A549 (cell line): ENCODE measurements around the gene IDH2. TPM values are rescaled to one million over a fixed set of nuclear protein-coding genes. Genes with fewer than 3 reads are reported as not detected.

Experiments used
- ATAC-seq, 2 experiments: fragments of 200-7000 bp in 1 of 2; fragments of >200 bp in 1 of 2; cut with Nextera tagmentation in 1 of 2; cut with Tn5 transposase in 1 of 2; 3 replicates each; pipeline versions ENCODE4 v1.8.0 to v1.9.1; 2018 to 2020; ENCODE audit warnings: mild to moderate bottlenecking in 1 of 2, moderate library complexity in 1 of 2
- CTCF ChIA-PET: fragments of 300-600 bp; sonication (Branson Sonifier 250); formaldehyde crosslinking; extraction: SDS; loops from one replicate; lab custom pipeline; 2021; ENCODE audit warnings: antibody characterized with exemption, inconsistent platforms; lab: Yijun Ruan, JAX
- POLR2A ChIA-PET: fragments of 350-600 bp; formaldehyde crosslinking; extraction: SDS; loops from one replicate; lab custom pipeline; 2021; ENCODE audit warnings: antibody characterized with exemption, inconsistent platforms; lab: Yijun Ruan, JAX
- DNase-seq, 2 experiments: peaks; one replicate each; pipeline versions ENCODE4 v3.0.0 to v3.0.0-alpha.2; 2011 to 2016; ENCODE audit warnings: low read depth in 1 of 2, low spot score in 1 of 2
- FAIRE-seq: peaks from 2 replicates; lab custom pipeline; 2011; peaks lifted over from hg19 to GRCh38; lab: Jason Lieb, UNC
- H3K27ac ChIP-seq, 2 experiments: fragments of >200 bp; sonication (Bioruptor Twin); formaldehyde crosslinking; 3 replicates each; pipeline ENCODE4 v1.5.1; 2016 to 2017
- H3K4me1 ChIP-seq: fragments of >200 bp; sonication (Bioruptor Twin); formaldehyde crosslinking; 3 replicates; pipeline ENCODE4 v1.6.1; 2016
- H3K4me2 ChIP-seq: fragments of >200 bp; sonication (Bioruptor Twin); formaldehyde crosslinking; 3 replicates; pipeline ENCODE4 v1.6.1; 2016
- H3K4me3 ChIP-seq: fragments of >200 bp; sonication (Bioruptor Twin); formaldehyde crosslinking; 3 replicates; pipeline ENCODE4 v1.5.1; 2016
- H3K9me3 ChIP-seq: fragments of >200 bp; sonication (Bioruptor Twin); formaldehyde crosslinking; 3 replicates; pipeline ENCODE4 v1.6.1; 2016
- ATOH8 ChIP-seq: fragments of 250-450 bp; sonication (Bioruptor Pico); IDR thresholded peaks from 2 replicates; pipeline ENCODE4 v1.5.0; 2020; ENCODE audit warnings: low read depth, mild to moderate bottlenecking, moderate library complexity
- BHLHE40 ChIP-seq: IDR thresholded peaks from 2 replicates; pipeline ENCODE4 v1.6.1; 2012; ENCODE audit warnings: low read depth, low read length, inconsistent platforms
- CBX2 ChIP-seq: fragments of 200-600 bp; sonication (generic); IDR thresholded peaks from 2 replicates; pipeline ENCODE4 v1.6.1; 2016; ENCODE audit warnings: low read depth, mild to moderate bottlenecking, borderline replicate concordance
- CHD2 ChIP-seq: fragments of 150-350 bp; IDR thresholded peaks from 2 replicates; pipeline ENCODE4 v1.6.1; 2014; ENCODE audit warnings: low read length; ENCODE audit not compliant: partially characterized antibody
- CHD4 ChIP-seq: fragments of 200-600 bp; sonication (generic); IDR thresholded peaks from 2 replicates; pipeline ENCODE4 v1.6.1; 2016; ENCODE audit warnings: antibody characterized with exemption, mild to moderate bottlenecking, borderline replicate concordance
- CTCF ChIP-seq: fragments of >200 bp; sonication (Bioruptor Twin); formaldehyde crosslinking; IDR thresholded peaks from 3 replicates; pipeline ENCODE4 v1.5.1; 2016
- E2F6 ChIP-seq: IDR thresholded peaks from 2 replicates; pipeline ENCODE4 v1.6.1; 2012; ENCODE audit warnings: low read depth, borderline replicate concordance
- EHF ChIP-seq: fragments of 250-450 bp; sonication (Bioruptor Pico); IDR thresholded peaks from 2 replicates; pipeline ENCODE4 v1.5.0; 2020; ENCODE audit warnings: mild to moderate bottlenecking
- ESRRA ChIP-seq: fragments of 150-350 bp; IDR thresholded peaks from 2 replicates; pipeline ENCODE4 v1.6.1; 2014; ENCODE audit warnings: mild to moderate bottlenecking, low read length, borderline replicate concordance
- HDAC2 ChIP-seq: fragments of 200-600 bp; sonication (generic); IDR thresholded peaks from 2 replicates; pipeline ENCODE4 v1.6.1; 2016
- HEYL ChIP-seq: fragments of 250-450 bp; sonication (Bioruptor Pico); IDR thresholded peaks from 2 replicates; pipeline ENCODE4 v1.8.0; 2021; ENCODE audit warnings: mild to moderate bottlenecking, moderate library complexity
- HMGXB4 ChIP-seq: fragments of 250-450 bp; sonication (Bioruptor Pico); IDR thresholded peaks from 2 replicates; pipeline ENCODE4 v1.5.0; 2021; ENCODE audit warnings: mild to moderate bottlenecking, moderate library complexity, borderline replicate concordance
- HOXB13 ChIP-seq: fragments of 250-450 bp; sonication (Bioruptor Pico); IDR thresholded peaks from 2 replicates; pipeline ENCODE4 v1.5.0; 2020; ENCODE audit warnings: low read depth, mild to moderate bottlenecking, moderate library complexity
- JUN ChIP-seq, 2 experiments: fragments of >200 bp; sonication (Bioruptor Twin); formaldehyde crosslinking; IDR thresholded peaks; 2 replicates in 1 of 2; 3 replicates in 1 of 2; pipeline ENCODE4 v1.6.1; 2016 to 2017
- JUNB ChIP-seq: fragments of >200 bp; sonication (Bioruptor Twin); formaldehyde crosslinking; IDR thresholded peaks from 2 replicates; pipeline ENCODE4 v1.6.1; 2016
- KDM1A ChIP-seq: fragments of 200-600 bp; sonication (generic); IDR thresholded peaks from 2 replicates; pipeline ENCODE4 v1.6.1; 2016; ENCODE audit warnings: low read depth, mild to moderate bottlenecking
- MAFK ChIP-seq: fragments of 450-650 bp; IDR thresholded peaks from 2 replicates; pipeline ENCODE4 v1.6.1; 2014; ENCODE audit not compliant: partially characterized antibody
- MAZ ChIP-seq: fragments of 150-350 bp; IDR thresholded peaks from 2 replicates; pipeline ENCODE4 v1.6.1; 2014; ENCODE audit warnings: antibody characterized with exemption, low read depth, low read length, borderline replicate concordance
- MYC ChIP-seq: IDR thresholded peaks from 2 replicates; pipeline ENCODE4 v1.6.1; 2012; ENCODE audit warnings: mild to moderate bottlenecking, inconsistent platforms, low read length, improper control_type of control experiment, borderline replicate concordance
- NPAS2 ChIP-seq: fragments of 250-450 bp; sonication (Bioruptor Pico); IDR thresholded peaks from 2 replicates; pipeline ENCODE4 v1.8.0; 2022; ENCODE audit warnings: mild to moderate bottlenecking, moderate library complexity, borderline replicate concordance
- NR3C1 ChIP-seq: fragments of >200 bp; sonication (Bioruptor Twin); formaldehyde crosslinking; IDR thresholded peaks from 3 replicates; pipeline ENCODE4 v1.6.1; 2017
- PHF8 ChIP-seq: fragments of 200-600 bp; sonication (generic); IDR thresholded peaks from 2 replicates; pipeline ENCODE4 v1.6.1; 2016; ENCODE audit warnings: low read depth, mild to moderate bottlenecking, antibody characterized with exemption, moderate library complexity, borderline replicate concordance
- POLR2A ChIP-seq: IDR thresholded peaks from 2 replicates; pipeline ENCODE4 v1.6.1; 2012; ENCODE audit warnings: mild to moderate bottlenecking, low read length
- POLR2AphosphoS2 ChIP-seq: conservative IDR thresholded peaks from 2 replicates; pipeline ENCODE4 v1.6.1; 2012; ENCODE audit warnings: low read length, improper control_type of control experiment, inconsistent platforms
- RARB ChIP-seq: fragments of 250-450 bp; sonication (Bioruptor Pico); IDR thresholded peaks from 2 replicates; pipeline ENCODE4 v1.8.0; 2021; ENCODE audit warnings: mild to moderate bottlenecking, moderate library complexity
- RFX5 ChIP-seq: fragments of 450-650 bp; IDR thresholded peaks from 2 replicates; pipeline ENCODE4 v1.7.1; 2014; ENCODE audit warnings: antibody characterized with exemption, mild to moderate bottlenecking, moderate library complexity
- RNF2 ChIP-seq: fragments of 200-600 bp; sonication (generic); IDR thresholded peaks from 2 replicates; pipeline ENCODE4 v1.6.1; 2016; ENCODE audit warnings: low read depth, mild to moderate bottlenecking, antibody characterized with exemption, moderate library complexity, borderline replicate concordance
- SMC3 ChIP-seq: fragments of >200 bp; sonication (Bioruptor Twin); formaldehyde crosslinking; IDR thresholded peaks from 3 replicates; pipeline ENCODE4 v1.6.1; 2018; ENCODE audit warnings: inconsistent platforms
- TFCP2L1 ChIP-seq: fragments of 250-450 bp; sonication (Bioruptor Pico); IDR thresholded peaks from 2 replicates; pipeline ENCODE4 v1.5.0; 2021; ENCODE audit warnings: mild to moderate bottlenecking
- TP53 ChIP-seq: fragments of 250-450 bp; sonication (Bioruptor Pico); IDR thresholded peaks from 2 replicates; pipeline ENCODE4 v1.5.0; 2021; ENCODE audit warnings: mild to moderate bottlenecking, moderate library complexity
- USF2 ChIP-seq: fragments of 450-650 bp; IDR thresholded peaks from 2 replicates; pipeline ENCODE4 v1.6.1; 2014; ENCODE audit warnings: antibody characterized with exemption
- ZC3H11A ChIP-seq: fragments of 450-650 bp; IDR thresholded peaks from 2 replicates; pipeline ENCODE4 v1.6.1; 2014; ENCODE audit warnings: antibody characterized with exemption, mild to moderate bottlenecking
- ZNF302 ChIP-seq: fragments of 250-450 bp; sonication (Bioruptor Pico); IDR thresholded peaks from 2 replicates; pipeline ENCODE4 v1.9.0; 2021; ENCODE audit warnings: inconsistent platforms, mild to moderate bottlenecking, moderate library complexity
- WGBS: methylation state at CpG from one replicate; pipeline ENCODE4 v1.1.6; 2017; ENCODE audit errors: missing lambda C conversion rate; 5-methylcytosine and 5-hydroxymethylcytosine counted together
- polyA plus RNA-seq, 4 experiments: library from polyadenylated mRNA; depleted of rRNA in 3 of 4; stranded (reverse); fragments of >200 nt; fragmentation: RNase III in 1 of 4; extraction: RNeasy Plus Mini Kit Qiagen cat#74134 plus additional on column Dnase treatment in 1 of 4; gene quantifications; 2 replicates in 3 of 4; 3 replicates in 1 of 4; pipeline ENCODE4 v1.2.3, GENCODE V29; 2011 to 2017
- TF ChIP-seq, protein P1 (sequence below): fragments of >200 bp; sonication (Bioruptor Twin); formaldehyde crosslinking; IDR thresholded peaks from 2 replicates; pipeline ENCODE4 v1.6.1; 2016
- TF ChIP-seq, protein P2 (sequence below): fragments of >200 bp; sonication (Bioruptor Twin); formaldehyde crosslinking; IDR thresholded peaks from 3 replicates; pipeline ENCODE4 v1.6.1; 2016

Gene IDH2
- polyA plus RNA-seq, 2 of the 4 experiments (the other 2 are of a cell fraction): 31.8 to 32.8 TPM

DNA sequence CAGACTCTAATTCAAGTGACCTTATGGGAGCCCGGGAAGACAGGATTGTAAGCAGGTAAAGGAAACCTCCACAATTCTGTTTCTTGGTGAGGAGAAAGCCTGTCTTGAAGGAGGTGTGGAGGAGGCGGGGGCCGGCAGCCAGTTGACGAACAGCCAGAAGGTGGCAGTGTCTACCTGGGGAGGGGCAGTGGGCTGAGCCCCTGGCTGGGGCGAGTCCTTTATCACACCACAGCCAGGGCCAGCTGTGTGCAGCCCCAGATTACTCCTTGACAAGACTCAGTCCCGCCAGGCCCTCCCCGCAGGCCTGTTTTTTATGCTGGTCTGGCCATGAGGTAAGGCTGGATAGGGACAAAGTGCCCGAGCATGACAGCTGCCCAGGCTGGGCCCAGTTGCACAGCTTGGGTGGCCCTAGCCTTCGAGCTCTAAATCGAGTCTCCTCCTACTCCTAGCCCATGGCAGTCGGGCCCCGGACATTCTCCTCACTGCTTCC is 40.9 kb upstream of the IDH2 start:
- H3K9me3 ChIP-seq: no peaks in the 10 kb centered on the region
- peak overlapping the region; percentile 58 to 82 for H3K27ac ChIP-seq
- ChIA-PET CTCF (interaction anchor here (0.6 to 17.4 kb wide), 49 partner anchors 9 to 791 kb away, joined by 3 to 732 read pairs (median 5); partner anchors contain the start of genes CIB1, GDPGP1, IDH2 and SEMA4B), POLR2A (interaction anchor here (0.5 to 1.6 kb wide), 4 partner anchors 25 to 91 kb away, joined by 3 to 6 read pairs (median 4); partner anchors contain the start of genes CIB1 and GDPGP1)
- H3K4me1 ChIP-seq: peaks cover 14% of the 10 kb centered on the region
- no peak for FAIRE-seq
- WGBS: 10% methylated on average over 11 of the region's 12 CpGs
- H3K4me3 ChIP-seq: no peak overlapping the region
- DNase-seq: peak; percentile 88 to 91
- ATAC-seq: peak; percentile 99
- H3K4me2 ChIP-seq: peak overlapping the region; percentile 55
- TF ChIP-seq KDM1A: no peak
- TF ChIP-seq RNF2: no peak
- no peak for TF ChIP-seq RARB (CRISPR knock-in tag)
- TF ChIP-seq CTCF: peak; percentile 99
- TF ChIP-seq, protein P1, sequence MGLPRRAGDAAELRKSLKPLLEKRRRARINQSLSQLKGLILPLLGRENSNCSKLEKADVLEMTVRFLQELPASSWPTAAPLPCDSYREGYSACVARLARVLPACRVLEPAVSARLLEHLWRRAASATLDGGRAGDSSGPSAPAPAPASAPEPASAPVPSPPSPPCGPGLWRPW: no peak
- TF ChIP-seq SMC3: peak; percentile 99
- peak; percentile 35; the same call in 1 of the 2 replicates for TF ChIP-seq TFCP2L1 (CRISPR knock-in tag)
- no peak for TF ChIP-seq BHLHE40
- 0 out of 2 replicates have a peak, but pooled peaks have one; percentile 64 for TF ChIP-seq MAZ
- TF ChIP-seq TP53 (CRISPR knock-in tag): no peak
- TF ChIP-seq ZC3H11A: no peak
- TF ChIP-seq PHF8: no peak
- TF ChIP-seq EHF: no peak
- no peak for TF ChIP-seq ATOH8 (CRISPR knock-in tag)
- TF ChIP-seq MYC: no peak
- TF ChIP-seq CHD4: no peak
- TF ChIP-seq E2F6: peak; percentile 27; the same call in 1 of the 2 replicates
- TF ChIP-seq POLR2AphosphoS2: no peak
- TF ChIP-seq HEYL (CRISPR knock-in tag): no peak
- TF ChIP-seq JUNB: no peak
- no peak for TF ChIP-seq CHD2
- TF ChIP-seq HMGXB4: no peak
- no peak for TF ChIP-seq ZNF302
- TF ChIP-seq JUN (IDR thresholded peaks at IDR 0.05): no peak
- TF ChIP-seq USF2: no peak
- TF ChIP-seq, protein P2, sequence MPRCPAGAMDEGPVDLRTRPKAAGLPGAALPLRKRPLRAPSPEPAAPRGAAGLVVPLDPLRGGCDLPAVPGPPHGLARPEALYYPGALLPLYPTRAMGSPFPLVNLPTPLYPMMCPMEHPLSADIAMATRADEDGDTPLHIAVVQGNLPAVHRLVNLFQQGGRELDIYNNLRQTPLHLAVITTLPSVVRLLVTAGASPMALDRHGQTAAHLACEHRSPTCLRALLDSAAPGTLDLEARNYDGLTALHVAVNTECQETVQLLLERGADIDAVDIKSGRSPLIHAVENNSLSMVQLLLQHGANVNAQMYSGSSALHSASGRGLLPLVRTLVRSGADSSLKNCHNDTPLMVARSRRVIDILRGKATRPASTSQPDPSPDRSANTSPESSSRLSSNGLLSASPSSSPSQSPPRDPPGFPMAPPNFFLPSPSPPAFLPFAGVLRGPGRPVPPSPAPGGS: no peak
- TF ChIP-seq NR3C1: no peak
- TF ChIP-seq RFX5: no peak
- TF ChIP-seq HDAC2: no peak
- TF ChIP-seq POLR2A: no peak
- TF ChIP-seq CBX2: no peak
- no peak for TF ChIP-seq ESRRA
- TF ChIP-seq MAFK: no peak
- no peak for TF ChIP-seq NPAS2 (CRISPR knock-in tag)
- TF ChIP-seq HOXB13 (CRISPR knock-in tag): no peak
